ENCODE data around the gene SUGCT.

The SUGCT gene

GRCh38 chr7:40828686-40829600, 694.1 kb downstream of the SUGCT start:
- TF ChIP-seq REST (IDR thresholded peaks at IDR 0.05; ENCODE audit: low read depth) (no peak), EGR1 (IDR thresholded peaks at IDR 0.05) (no peak), TEAD4 (IDR thresholded peaks at IDR 0.05) (no peak), NFIC (IDR thresholded peaks at IDR 0.05) (no peak), CREB1 (IDR thresholded peaks at IDR 0.05; ENCODE audit: low read depth) (no peak), FOXM1 (IDR thresholded peaks at IDR 0.05; ENCODE audit: borderline replicate concordance, low read depth) (no peak), TCF12 (IDR thresholded peaks at IDR 0.05; ENCODE audit: low read depth) (no peak), EP300 (IDR thresholded peaks at IDR 0.05; ENCODE audit: borderline replicate concordance) (no peak), TAF1 (IDR thresholded peaks at IDR 0.05; ENCODE audit: low read depth) (no peak), YY1 (IDR thresholded peaks at IDR 0.05; ENCODE audit: low read depth) (no peak)

GRCh38 chr7:40833191-40833887, 698.5 kb downstream of the SUGCT start:
- TF ChIP-seq NFIC (IDR thresholded peaks at IDR 0.05) = no peak
- no peak for TF ChIP-seq YY1 (IDR thresholded peaks at IDR 0.05; ENCODE audit: low read depth)
- no peak for TF ChIP-seq MAX (IDR thresholded peaks at IDR 0.05)
- no peak for TF ChIP-seq TCF12 (IDR thresholded peaks at IDR 0.05; ENCODE audit: low read depth)

GRCh38 chr7:40833888-40834234, 699.1 kb downstream of the SUGCT start:
- no peak for TF ChIP-seq NFIC (IDR thresholded peaks at IDR 0.05)
- TF ChIP-seq YY1 (IDR thresholded peaks at IDR 0.05; ENCODE audit: low read depth) = no peak
- no peak for TF ChIP-seq TCF12 (IDR thresholded peaks at IDR 0.05; ENCODE audit: low read depth)
- no peak for TF ChIP-seq EP300 (IDR thresholded peaks at IDR 0.05; ENCODE audit: borderline replicate concordance)
- TF ChIP-seq CEBPB (IDR thresholded peaks at IDR 0.05) = no peak
- TF ChIP-seq TAF1 (IDR thresholded peaks at IDR 0.05; ENCODE audit: low read depth) = no peak
- TF ChIP-seq TEAD4 (IDR thresholded peaks at IDR 0.05) = no peak
- no peak for TF ChIP-seq RAD21 (IDR thresholded peaks at IDR 0.05; ENCODE audit: low read depth)
- TF ChIP-seq REST (IDR thresholded peaks at IDR 0.05; ENCODE audit: low read depth) = no peak
- TF ChIP-seq ZBTB7A (IDR thresholded peaks at IDR 0.05; ENCODE audit: low read depth) = no peak

GRCh38 chr7:40836218-40836617, 701.4 kb downstream of the SUGCT start:
- TF ChIP-seq EGR1 (IDR thresholded peaks at IDR 0.05) (no peak), CEBPB (IDR thresholded peaks at IDR 0.05) (no peak; the same call in 1 of the 2 replicates), NFIC (IDR thresholded peaks at IDR 0.05) (no peak), TEAD4 (IDR thresholded peaks at IDR 0.05) (no peak)

GRCh38 chr7:40839881-40840280, 705.1 kb downstream of the SUGCT start:
- TF ChIP-seq RAD21 (IDR thresholded peaks at IDR 0.05; ENCODE audit: low read depth) (no peak), CEBPB (IDR thresholded peaks at IDR 0.05) (no peak), TEAD4 (IDR thresholded peaks at IDR 0.05) (no peak), TAF1 (IDR thresholded peaks at IDR 0.05; ENCODE audit: low read depth) (no peak), NFIC (IDR thresholded peaks at IDR 0.05) (no peak)

- TF ChIP-seq ZBTB7A (IDR thresholded peaks at IDR 0.05; ENCODE audit: low read depth) = no peak
- TF ChIP-seq CEBPB (IDR thresholded peaks at IDR 0.05) = no peak
- TF ChIP-seq RAD21 (IDR thresholded peaks at IDR 0.05; ENCODE audit: low read depth) = no peak
- TF ChIP-seq NFIC (IDR thresholded peaks at IDR 0.05) = no peak
- TF ChIP-seq FOXM1 (IDR thresholded peaks at IDR 0.05; ENCODE audit: borderline replicate concordance, low read depth) = no peak
- TF ChIP-seq MAX (IDR thresholded peaks at IDR 0.05) = no peak
- TF ChIP-seq EP300 (IDR thresholded peaks at IDR 0.05; ENCODE audit: borderline replicate concordance) = no peak
- no peak for TF ChIP-seq TAF1 (IDR thresholded peaks at IDR 0.05; ENCODE audit: low read depth)
Measured at GRCh38 chr7:40840990-40841389, 706.2 kb downstream of the SUGCT start.

- TF ChIP-seq ZBTB7A (IDR thresholded peaks at IDR 0.05; ENCODE audit: low read depth) (no peak), NFIC (IDR thresholded peaks at IDR 0.05) (no peak), REST (IDR thresholded peaks at IDR 0.05; ENCODE audit: low read depth) (no peak), YY1 (IDR thresholded peaks at IDR 0.05; ENCODE audit: low read depth) (no peak), EP300 (IDR thresholded peaks at IDR 0.05; ENCODE audit: borderline replicate concordance) (no peak), TEAD4 (IDR thresholded peaks at IDR 0.05) (no peak), RAD21 (IDR thresholded peaks at IDR 0.05; ENCODE audit: low read depth) (no peak), CREB1 (IDR thresholded peaks at IDR 0.05; ENCODE audit: low read depth) (no peak), TAF1 (IDR thresholded peaks at IDR 0.05; ENCODE audit: low read depth) (no peak), CEBPB (IDR thresholded peaks at IDR 0.05) (no peak), TCF12 (IDR thresholded peaks at IDR 0.05; ENCODE audit: low read depth) (no peak), FOXM1 (IDR thresholded peaks at IDR 0.05; ENCODE audit: borderline replicate concordance, low read depth) (no peak), EGR1 (IDR thresholded peaks at IDR 0.05) (no peak)
Measured at GRCh38 chr7:40842641-40843040, 707.8 kb downstream of the SUGCT start.

Measured in Ishikawa (cell line).